Thyroid gland (tissue), 4 donors: ENCODE results near the gene FOXC2. TPM values are rescaled to one million over a fixed set of nuclear protein-coding genes. Genes with fewer than 3 reads are reported as not detected.

ENCODE experiments used
- DNase-seq, 2 donors: peaks; one replicate each; pipeline ENCODE4 v3.0.0-alpha.2; 2019
- H3K27ac ChIP-seq, 3 donors: fragments of 200-600 bp; sonication (generic); 1 replicate in 2 of 3; 2 replicates in 1 of 3; pipeline ENCODE4 v1.5.1; 2016 to 2019; ENCODE audit warnings: mild to moderate bottlenecking in 1 of 3, moderate library complexity in 1 of 3
- H3K27me3 ChIP-seq: fragments of 200-600 bp; sonication (generic); one replicate; pipeline ENCODE4 v1.5.1; 2019
- H3K36me3 ChIP-seq, 2 donors: fragments of 200-600 bp; sonication (generic); one replicate each; pipeline ENCODE4 v1.5.1; 2016 to 2019
- H3K4me1 ChIP-seq, 2 donors: fragments of 200-600 bp; sonication (generic); one replicate each; pipeline ENCODE4 v1.5.1; 2017 to 2019
- H3K4me3 ChIP-seq, 3 donors: fragments of 200-600 bp; sonication (generic); replicated peaks in 1 of 3; 1 replicate in 2 of 3; 2 replicates in 1 of 3; pipeline ENCODE4 v1.5.1; 2016; ENCODE audit warnings: mild to moderate bottlenecking in 1 of 3
- H3K9me3 ChIP-seq: fragments of 200-600 bp; sonication (generic); one replicate; pipeline ENCODE4 v1.5.1; 2017
- POLR2A ChIP-seq, 2 donors: fragments of 450-650 bp; IDR thresholded peaks; one replicate each; pipeline ENCODE4 v1.6.1; 2017; ENCODE audit warnings: antibody characterized with exemption in 2 of 2, mild to moderate bottlenecking in 2 of 2, moderate library complexity in 1 of 2
- WGBS, 2 donors: methylation state at CpG; one replicate each; pipeline ENCODE4 v1.1.5; 2017; 5-methylcytosine and 5-hydroxymethylcytosine counted together
- intact Hi-C: fragments of 100-400 bp; cut with DNase I; formaldehyde crosslinking; loops from one replicate; pipeline ENCODE4 v1.15.1; 2023
- total RNA-seq, 4 donors: library from RNA; depleted of rRNA; stranded (reverse); fragments of >200 nt; gene quantifications; one replicate each; pipeline ENCODE4 v1.2.3, GENCODE V29; 2016
- TF ChIP-seq, protein P1 (sequence below), 6 experiments: fragments of 200-600 bp in 3 of 6; fragments of 450-650 bp in 3 of 6; sonication (generic) in 3 of 6; IDR thresholded peaks; one replicate each; pipeline ENCODE4 v1.5.1; 2016 to 2019; ENCODE audit warnings: antibody characterized with exemption in 6 of 6, mild to moderate bottlenecking in 2 of 6, inconsistent platforms in 1 of 6, moderate library complexity in 1 of 6

FOXC2 gene
- total RNA-seq, 4 donors from 2014 or later, result 1.9 to 4.0 (median 2.1) TPM

DNA sequence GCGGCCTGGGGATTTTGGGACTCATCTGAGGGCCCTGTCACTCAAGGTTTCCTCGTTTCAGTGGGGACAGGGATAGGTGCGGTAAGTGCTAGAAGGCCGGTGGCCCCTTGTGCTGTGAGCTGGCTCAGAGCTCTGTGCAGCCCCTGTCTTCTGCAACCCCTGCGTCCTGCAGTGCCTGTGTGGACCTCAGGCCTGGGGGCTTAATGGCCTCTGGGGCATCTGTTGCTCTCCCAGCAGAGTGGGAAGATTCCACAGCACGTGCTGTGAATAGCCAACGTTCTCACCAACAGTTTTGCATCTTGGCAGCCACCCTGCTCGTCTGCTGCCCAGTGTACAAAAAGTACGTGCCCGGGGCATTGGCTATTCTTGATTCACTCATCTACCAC, 4.9 kb downstream of the FOXC2 start:
- peaks cover under 1 to 4% of the 10 kb centered on the region in 2 donors for H3K4me1 ChIP-seq
- WGBS, 2 donors, result 44 to 54% methylated on average over 9 to 10 of the region's 10 CpGs
- intact Hi-C loops, result no loop called here
- no peaks in the 10 kb centered on the region for H3K36me3 ChIP-seq
- H3K9me3 ChIP-seq, result no peaks in the 10 kb centered on the region
- no peak overlapping the region for H3K27ac ChIP-seq
- DNase-seq, result no peak
- H3K27me3 ChIP-seq, result peaks cover 25% of the 10 kb centered on the region
- TF ChIP-seq POLR2A (IDR thresholded peaks at IDR 0.05), result no peak
- TF ChIP-seq, protein P1, sequence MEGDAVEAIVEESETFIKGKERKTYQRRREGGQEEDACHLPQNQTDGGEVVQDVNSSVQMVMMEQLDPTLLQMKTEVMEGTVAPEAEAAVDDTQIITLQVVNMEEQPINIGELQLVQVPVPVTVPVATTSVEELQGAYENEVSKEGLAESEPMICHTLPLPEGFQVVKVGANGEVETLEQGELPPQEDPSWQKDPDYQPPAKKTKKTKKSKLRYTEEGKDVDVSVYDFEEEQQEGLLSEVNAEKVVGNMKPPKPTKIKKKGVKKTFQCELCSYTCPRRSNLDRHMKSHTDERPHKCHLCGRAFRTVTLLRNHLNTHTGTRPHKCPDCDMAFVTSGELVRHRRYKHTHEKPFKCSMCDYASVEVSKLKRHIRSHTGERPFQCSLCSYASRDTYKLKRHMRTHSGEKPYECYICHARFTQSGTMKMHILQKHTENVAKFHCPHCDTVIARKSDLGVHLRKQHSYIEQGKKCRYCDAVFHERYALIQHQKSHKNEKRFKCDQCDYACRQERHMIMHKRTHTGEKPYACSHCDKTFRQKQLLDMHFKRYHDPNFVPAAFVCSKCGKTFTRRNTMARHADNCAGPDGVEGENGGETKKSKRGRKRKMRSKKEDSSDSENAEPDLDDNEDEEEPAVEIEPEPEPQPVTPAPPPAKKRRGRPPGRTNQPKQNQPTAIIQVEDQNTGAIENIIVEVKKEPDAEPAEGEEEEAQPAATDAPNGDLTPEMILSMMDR (IDR thresholded peaks at IDR 0.05), result no peak
- no peak overlapping the region for H3K4me3 ChIP-seq

DNA sequence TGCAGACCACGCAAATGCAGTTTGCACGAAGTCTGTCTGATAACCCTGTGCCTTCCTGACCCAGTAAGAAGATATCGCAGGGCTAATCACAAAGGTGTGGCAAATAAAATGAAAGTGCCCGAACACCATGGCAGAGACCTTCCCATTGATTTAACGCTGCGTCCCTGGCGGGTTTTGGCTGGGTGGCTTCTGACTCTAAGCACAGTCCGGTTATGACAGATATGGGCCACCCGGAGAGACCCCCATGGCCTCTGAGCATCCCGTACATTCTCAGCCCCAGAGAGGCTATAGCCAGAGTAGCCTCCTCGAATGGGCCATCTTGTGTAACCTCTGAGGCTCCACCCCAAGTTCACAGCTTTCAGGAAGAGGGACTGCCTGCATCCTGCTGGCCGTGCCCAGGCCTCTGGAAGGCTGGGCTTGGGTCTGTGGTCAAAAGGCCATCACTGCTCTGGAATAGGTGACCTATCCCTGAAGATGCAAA, 5.5 kb downstream of the FOXC2 start:
- TF ChIP-seq, protein P1 (IDR thresholded peaks at IDR 0.05), result no peak
- TF ChIP-seq POLR2A (IDR thresholded peaks at IDR 0.05), result no peak
- 53 to 75% methylated on average over 6 to 12 of the region's 12 CpGs for WGBS, 2 donors
- intact Hi-C loops, result no loop called here
- Histone ChIP-seq H3K9me3 (no peaks in the 10 kb centered on the region), H3K4me1 (peaks cover 0 to 4% of the 10 kb centered on the region in 2 donors), H3K36me3 (no peaks in the 10 kb centered on the region), H3K4me3 (no peak overlapping the region), H3K27ac (no peak overlapping the region), H3K27me3 (peaks cover 25% of the 10 kb centered on the region)
- DNase-seq, result no peak

DNA sequence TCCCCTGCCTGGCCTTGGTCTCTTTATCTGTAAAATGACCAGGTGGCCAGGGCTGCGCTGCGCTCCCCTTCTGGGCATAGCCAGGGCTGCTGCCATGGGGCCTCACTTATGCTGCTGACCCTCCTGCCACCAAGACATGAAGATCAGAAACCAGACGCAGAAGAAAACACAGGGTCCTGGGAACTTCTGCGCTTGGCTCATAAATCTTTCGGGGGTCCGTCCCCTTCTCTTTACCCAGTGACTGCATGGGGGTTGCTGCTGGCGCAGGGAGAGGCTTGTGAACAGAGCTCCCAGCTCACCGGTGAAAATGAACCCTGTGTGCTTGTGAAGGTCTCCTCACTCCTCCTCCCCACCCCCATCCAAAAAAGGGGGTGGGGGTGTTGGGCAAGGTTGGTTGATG, 6.0 kb downstream of the FOXC2 start:
- Histone ChIP-seq H3K36me3 (no peaks in the 10 kb centered on the region), H3K27me3 (peaks cover 26% of the 10 kb centered on the region), H3K4me1 (peaks cover 0 to 4% of the 10 kb centered on the region in 2 donors), H3K9me3 (no peaks in the 10 kb centered on the region), H3K4me3 (no peak overlapping the region), H3K27ac (no peak overlapping the region)
- TF ChIP-seq POLR2A (IDR thresholded peaks at IDR 0.05), result no peak
- TF ChIP-seq, protein P1 (IDR thresholded peaks at IDR 0.05), result no peak
- intact Hi-C loops, result no loop called here
- no peak for DNase-seq
- WGBS, 2 donors, result 46 to 55% methylated on average over 7 to 8 of the region's 8 CpGs

DNA sequence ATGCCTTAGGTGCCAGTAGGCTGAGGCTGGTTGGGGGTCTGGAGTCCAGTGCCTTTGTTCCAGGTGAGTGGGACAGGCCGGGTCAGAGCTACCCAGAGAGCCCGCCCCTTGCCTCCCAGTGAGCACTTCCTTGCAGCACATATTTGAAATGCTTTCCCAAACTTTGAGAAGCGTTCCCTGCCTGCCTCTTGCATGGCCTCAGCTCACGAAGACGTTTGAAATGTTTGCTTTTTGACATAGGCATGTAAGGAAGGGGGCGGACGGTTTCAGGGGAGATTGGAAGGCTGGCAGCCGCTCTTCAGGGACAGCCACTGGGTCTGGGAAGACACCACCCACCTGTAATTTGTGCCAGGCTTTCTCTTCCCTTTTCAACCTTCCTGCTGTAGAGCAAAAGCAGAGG, 6.6 kb downstream of the FOXC2 start:
- peaks cover 28% of the 10 kb centered on the region for H3K27me3 ChIP-seq

More for the DNA sequence above, 6.6 kb downstream of the FOXC2 start:
- no peak for DNase-seq
- Histone ChIP-seq H3K9me3 (no peaks in the 10 kb centered on the region), H3K4me3 (no peak overlapping the region), H3K27ac (no peak overlapping the region), H3K4me1 (peaks cover 0 to 4% of the 10 kb centered on the region in 2 donors), H3K36me3 (no peaks in the 10 kb centered on the region)
- TF ChIP-seq, protein P1 (IDR thresholded peaks at IDR 0.05), result no peak
- no peak for TF ChIP-seq POLR2A (IDR thresholded peaks at IDR 0.05)
- intact Hi-C loops, result no loop called here
- 30 to 37% methylated on average over 5 to 8 of the region's 8 CpGs for WGBS, 2 donors
